ENCODE measurements around the gene FMN2. TPM values are rescaled to one million over a fixed set of nuclear protein-coding genes. Genes with fewer than 3 reads are reported as not detected.

Gene FMN2
- total RNA-seq, 2 experiments from 2014 or later: not detected

GRCh38 chr1:240101306-240101705 is 9.6 kb downstream of the FMN2 start:
- Mint-ChIP-seq H3K4me3 (no peak overlapping the region), H3K27ac (no peak overlapping the region), H3K27me3 (peaks cover 9% of the 10 kb centered on the region), H3K9me3 (no peaks in the 10 kb centered on the region), H3K36me3 (no peaks in the 10 kb centered on the region), H3K4me1 (ENCODE audit: low read depth) (no peaks in the 10 kb centered on the region)
- DNase-seq: no peak
- intact Hi-C loops (cut with micrococcal nuclease): no loop called here
- CTCF ChIA-PET: interaction anchor here (0.7 kb wide), 1 partner anchor 72 kb away, joined by 3 read pairs; no protein-coding TSS in a partner anchor
- POLR2A ChIA-PET: no interaction called here

DNA sequence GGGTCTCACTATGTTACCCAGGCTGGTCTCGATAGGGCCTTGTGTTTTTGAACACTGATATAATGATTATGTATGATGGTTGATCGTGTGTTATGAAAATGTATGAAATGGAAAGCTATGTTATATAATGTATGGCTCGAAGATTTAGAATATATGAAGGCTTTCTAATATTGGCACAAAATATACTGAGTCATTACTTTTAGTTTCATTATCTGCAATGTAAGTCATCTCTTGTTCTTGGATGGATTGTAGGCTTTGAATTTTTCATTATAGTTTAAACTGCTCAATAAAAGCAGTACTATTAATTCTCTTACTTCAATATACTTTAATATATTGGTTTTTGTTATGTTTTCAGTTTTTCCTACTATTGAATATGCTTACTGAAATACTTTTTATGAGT is 10.1 kb downstream of the FMN2 start:
- no peaks in the 10 kb centered on the region for H3K36me3 Mint-ChIP-seq
- no peaks in the 10 kb centered on the region for H3K4me1 Mint-ChIP-seq (ENCODE audit: low read depth)
- no peak overlapping the region for H3K27ac Mint-ChIP-seq
- CTCF ChIA-PET: interaction anchor here (0.7 kb wide), 1 partner anchor 72 kb away, joined by 3 read pairs; no protein-coding TSS in a partner anchor
- no peak for DNase-seq
- H3K4me3 Mint-ChIP-seq: no peak overlapping the region
- POLR2A ChIA-PET: no interaction called here
- intact Hi-C loops (cut with micrococcal nuclease): no loop called here
- no peaks in the 10 kb centered on the region for H3K9me3 Mint-ChIP-seq
- peaks cover 9% of the 10 kb centered on the region for H3K27me3 Mint-ChIP-seq

- Mint-ChIP-seq H3K9me3 (no peaks in the 10 kb centered on the region), H3K36me3 (no peaks in the 10 kb centered on the region), H3K27me3 (peaks cover 8% of the 10 kb centered on the region), H3K4me1 (ENCODE audit: low read depth) (no peaks in the 10 kb centered on the region), H3K27ac (no peak overlapping the region), H3K4me3 (no peak overlapping the region)
- ChIA-PET POLR2A (no interaction called here), CTCF (no interaction called here)
- DNase-seq: no peak
- intact Hi-C loops (cut with micrococcal nuclease): no loop called here
These were observed 13.0 kb downstream of the FMN2 start for GRCh38 chr1:240104672-240105071.

GRCh38 chr1:240107058-240107684 is 15.5 kb downstream of the FMN2 start:
- POLR2A ChIA-PET: no interaction called here
- no peak for DNase-seq
- Mint-ChIP-seq H3K9me3 (no peaks in the 10 kb centered on the region), H3K4me3 (no peak overlapping the region), H3K27me3 (peaks cover 8% of the 10 kb centered on the region), H3K27ac (no peak overlapping the region), H3K4me1 (ENCODE audit: low read depth) (no peaks in the 10 kb centered on the region), H3K36me3 (no peaks in the 10 kb centered on the region)
- CTCF ChIA-PET: no interaction called here
- intact Hi-C loops (cut with micrococcal nuclease): no loop called here

- CTCF ChIA-PET: no interaction called here
- Mint-ChIP-seq H3K9me3 (no peaks in the 10 kb centered on the region), H3K4me3 (no peak overlapping the region), H3K27ac (no peak overlapping the region), H3K4me1 (ENCODE audit: low read depth) (no peaks in the 10 kb centered on the region), H3K27me3 (peaks cover 8% of the 10 kb centered on the region), H3K36me3 (no peaks in the 10 kb centered on the region)
- intact Hi-C loops (cut with micrococcal nuclease): no loop called here
- DNase-seq: no peak
- POLR2A ChIA-PET: no interaction called here
These were observed 17.4 kb downstream of the FMN2 start for GRCh38 chr1:240109130-240109529.

DNA sequence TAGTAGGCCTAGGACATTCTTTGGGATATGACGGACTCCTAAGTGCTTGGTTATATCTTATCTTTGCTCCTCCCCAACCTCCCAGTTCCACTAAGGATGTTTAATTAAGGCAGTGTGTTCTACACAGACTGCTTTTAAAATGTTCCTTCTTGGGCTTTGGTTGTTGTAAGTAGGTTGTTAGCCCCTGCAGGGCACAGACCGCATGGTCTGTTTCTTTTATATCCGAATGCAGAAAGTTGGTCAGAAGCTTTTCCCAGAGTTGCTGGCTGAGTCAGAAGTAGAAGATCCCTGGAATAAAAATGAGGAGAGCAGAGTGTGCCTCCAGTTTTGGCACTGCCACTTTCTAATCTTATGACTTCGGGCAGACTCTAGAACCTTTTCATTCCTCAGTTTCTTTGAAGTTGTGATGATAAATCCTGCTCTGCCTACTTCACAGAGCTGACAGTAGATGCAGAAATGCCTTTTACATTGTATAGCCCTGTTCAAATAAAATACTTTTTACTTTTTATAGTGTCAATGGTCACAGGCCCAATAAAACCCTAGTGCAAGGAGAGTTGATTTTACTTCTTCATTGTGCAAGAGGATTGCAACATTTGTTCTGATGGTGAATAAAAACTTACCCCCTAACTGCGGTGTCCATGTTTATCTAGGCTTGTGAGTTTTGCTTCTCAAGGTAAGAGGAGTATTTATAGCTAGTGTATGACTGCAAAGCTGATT is 18.4 kb downstream of the FMN2 start:
- H3K27ac Mint-ChIP-seq: no peak overlapping the region
- no peak for DNase-seq
- peaks cover 7% of the 10 kb centered on the region for H3K27me3 Mint-ChIP-seq
- no peaks in the 10 kb centered on the region for H3K9me3 Mint-ChIP-seq
- CTCF ChIA-PET: no interaction called here
- H3K4me3 Mint-ChIP-seq: no peak overlapping the region
- POLR2A ChIA-PET: no interaction called here
- intact Hi-C loops (cut with micrococcal nuclease): no loop called here
- no peaks in the 10 kb centered on the region for H3K4me1 Mint-ChIP-seq (ENCODE audit: low read depth)
- no peaks in the 10 kb centered on the region for H3K36me3 Mint-ChIP-seq

DNA sequence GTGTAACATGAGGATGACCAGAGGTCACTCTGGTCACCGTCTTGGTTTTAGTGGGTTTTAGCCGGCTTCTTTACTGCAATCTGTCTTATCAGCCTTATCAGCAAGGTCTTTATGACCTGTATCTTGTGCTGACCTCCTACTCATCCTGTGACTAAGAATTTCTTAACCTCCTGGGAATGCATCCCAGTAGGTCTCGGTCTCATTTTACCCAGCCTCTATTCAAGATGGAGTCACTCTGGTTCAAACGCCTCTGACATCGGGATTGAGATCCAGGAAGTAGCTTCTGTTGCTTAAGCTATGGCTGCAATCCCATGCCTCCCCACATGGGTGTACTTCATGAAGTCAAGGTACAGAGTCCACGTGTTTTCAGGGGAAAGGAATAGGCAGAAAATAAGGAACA is 19.9 kb downstream of the FMN2 start:
- intact Hi-C loops (cut with micrococcal nuclease): no loop called here
- POLR2A ChIA-PET: no interaction called here
- H3K27ac Mint-ChIP-seq: no peak overlapping the region
- no peaks in the 10 kb centered on the region for H3K9me3 Mint-ChIP-seq
- CTCF ChIA-PET: no interaction called here
- no peaks in the 10 kb centered on the region for H3K36me3 Mint-ChIP-seq
- H3K4me1 Mint-ChIP-seq (ENCODE audit: low read depth): no peaks in the 10 kb centered on the region
- no peak overlapping the region for H3K4me3 Mint-ChIP-seq
- peaks cover 4% of the 10 kb centered on the region for H3K27me3 Mint-ChIP-seq
- no peak for DNase-seq

GRCh38 chr1:240114222-240114621 is 22.5 kb downstream of the FMN2 start:
- Mint-ChIP-seq H3K27ac (no peak overlapping the region), H3K36me3 (no peaks in the 10 kb centered on the region), H3K4me1 (ENCODE audit: low read depth) (no peaks in the 10 kb centered on the region), H3K27me3 (no peaks in the 10 kb centered on the region), H3K9me3 (no peaks in the 10 kb centered on the region), H3K4me3 (no peak overlapping the region)
- no peak for DNase-seq
- intact Hi-C loops (cut with micrococcal nuclease): no loop called here
- POLR2A ChIA-PET: no interaction called here
- CTCF ChIA-PET: no interaction called here

GRCh38 chr1:240115831-240116230 is 24.1 kb downstream of the FMN2 start:
- CTCF ChIA-PET: no interaction called here
- intact Hi-C loops (cut with micrococcal nuclease): no loop called here

GRCh38 chr1:240116831-240117769 is 25.4 kb downstream of the FMN2 start:
- Mint-ChIP-seq H3K27ac (no peak overlapping the region), H3K4me3 (no peak overlapping the region), H3K9me3 (no peaks in the 10 kb centered on the region), H3K4me1 (ENCODE audit: low read depth) (no peaks in the 10 kb centered on the region), H3K36me3 (no peaks in the 10 kb centered on the region), H3K27me3 (no peaks in the 10 kb centered on the region)
- intact Hi-C loops (cut with micrococcal nuclease): no loop called here
- DNase-seq: no peak
- POLR2A ChIA-PET: no interaction called here
- CTCF ChIA-PET: no interaction called here

More at GRCh38 chr1:240115831-240116230, 24.1 kb downstream of the FMN2 start:
- Mint-ChIP-seq H3K9me3 (no peaks in the 10 kb centered on the region), H3K27me3 (no peaks in the 10 kb centered on the region), H3K27ac (no peak overlapping the region), H3K4me1 (ENCODE audit: low read depth) (no peaks in the 10 kb centered on the region), H3K36me3 (no peaks in the 10 kb centered on the region), H3K4me3 (no peak overlapping the region)
- POLR2A ChIA-PET: no interaction called here
- no peak for DNase-seq

DNA sequence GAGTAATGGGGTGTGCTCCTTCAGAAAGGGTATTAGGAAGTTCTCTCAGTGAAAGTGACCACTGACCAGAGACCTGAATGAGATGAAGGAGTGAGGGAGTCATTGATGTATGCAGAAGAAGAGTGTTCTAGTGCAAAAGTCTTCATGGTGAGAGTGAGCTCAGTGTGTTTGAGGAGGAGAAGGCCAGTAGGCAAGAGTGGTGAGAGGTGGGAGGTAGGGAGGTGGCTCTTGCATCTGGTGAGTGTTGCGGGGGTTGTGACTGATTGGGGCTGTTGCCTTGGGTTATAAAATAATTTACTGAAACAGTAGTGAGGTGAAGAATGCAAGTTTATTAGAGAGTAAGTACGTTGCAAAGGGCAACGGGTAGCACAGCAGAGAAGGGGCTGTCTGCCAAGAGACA is 26.2 kb downstream of the FMN2 start:
- no peaks in the 10 kb centered on the region for H3K27me3 Mint-ChIP-seq
- ChIA-PET CTCF (no interaction called here), POLR2A (no interaction called here)
- no peaks in the 10 kb centered on the region for H3K36me3 Mint-ChIP-seq
- intact Hi-C loops (cut with micrococcal nuclease): no loop called here
- no peak overlapping the region for H3K4me3 Mint-ChIP-seq
- DNase-seq: no peak
- no peaks in the 10 kb centered on the region for H3K4me1 Mint-ChIP-seq (ENCODE audit: low read depth)
- H3K27ac Mint-ChIP-seq: no peak overlapping the region
- H3K9me3 Mint-ChIP-seq: no peaks in the 10 kb centered on the region

All from activated CD4-positive, alpha-beta memory T cell treated with anti-CD3 and anti-CD28 coated beads for 36 hours (primary cell).